ENCODE measurements around the gene RPL39L.

- TF ChIP-seq POLR2A (IDR thresholded peaks at IDR 0.05), result no peak
- no peak for TF ChIP-seq EP300 (IDR thresholded peaks at IDR 0.05)
- TF ChIP-seq, protein P1, sequence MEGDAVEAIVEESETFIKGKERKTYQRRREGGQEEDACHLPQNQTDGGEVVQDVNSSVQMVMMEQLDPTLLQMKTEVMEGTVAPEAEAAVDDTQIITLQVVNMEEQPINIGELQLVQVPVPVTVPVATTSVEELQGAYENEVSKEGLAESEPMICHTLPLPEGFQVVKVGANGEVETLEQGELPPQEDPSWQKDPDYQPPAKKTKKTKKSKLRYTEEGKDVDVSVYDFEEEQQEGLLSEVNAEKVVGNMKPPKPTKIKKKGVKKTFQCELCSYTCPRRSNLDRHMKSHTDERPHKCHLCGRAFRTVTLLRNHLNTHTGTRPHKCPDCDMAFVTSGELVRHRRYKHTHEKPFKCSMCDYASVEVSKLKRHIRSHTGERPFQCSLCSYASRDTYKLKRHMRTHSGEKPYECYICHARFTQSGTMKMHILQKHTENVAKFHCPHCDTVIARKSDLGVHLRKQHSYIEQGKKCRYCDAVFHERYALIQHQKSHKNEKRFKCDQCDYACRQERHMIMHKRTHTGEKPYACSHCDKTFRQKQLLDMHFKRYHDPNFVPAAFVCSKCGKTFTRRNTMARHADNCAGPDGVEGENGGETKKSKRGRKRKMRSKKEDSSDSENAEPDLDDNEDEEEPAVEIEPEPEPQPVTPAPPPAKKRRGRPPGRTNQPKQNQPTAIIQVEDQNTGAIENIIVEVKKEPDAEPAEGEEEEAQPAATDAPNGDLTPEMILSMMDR (IDR thresholded peaks at IDR 0.05), result no peak
Observed at GRCh38 chr3:187136936-187137335, 2.4 kb downstream of the RPL39L start.
